MM.1S (cell line): ENCODE data around the gene LAMTOR5.

Experiments used
- DNase-seq: peaks from one replicate; pipeline ENCODE4 v3.0.0-alpha.2; 2015
- H2AFZ ChIP-seq: fragments of 300-600 bp; sonication (generic); 2 replicates; pipeline ENCODE4 v1.6.0; 2016; ENCODE audit warnings: antibody characterized with exemption, low read length
- H3F3A ChIP-seq: fragments of 300-600 bp; sonication (generic); 2 replicates; pipeline ENCODE4 v1.6.1; 2016; ENCODE audit warnings: mild to moderate bottlenecking, antibody characterized with exemption, low read length, moderate library complexity, mixed read lengths; ENCODE audit not compliant: insufficient read depth
- H3K27ac ChIP-seq: fragments of 300-600 bp; sonication (generic); 2 replicates; pipeline ENCODE4 v1.5.1; 2016; ENCODE audit warnings: mild to moderate bottlenecking, low read length
- H3K27me3 ChIP-seq: fragments of 300-600 bp; sonication (generic); replicated peaks from 2 replicates; pipeline ENCODE4 v1.6.0; 2016; ENCODE audit warnings: low read length; ENCODE audit not compliant: insufficient read depth
- H3K36me3 ChIP-seq: fragments of 300-600 bp; sonication (generic); replicated peaks from 2 replicates; pipeline ENCODE4 v1.6.1; 2016; ENCODE audit warnings: mild to moderate bottlenecking, low read length, mixed read lengths; ENCODE audit not compliant: insufficient read depth
- H3K4me1 ChIP-seq: fragments of 300-600 bp; sonication (generic); 2 replicates; pipeline ENCODE4 v1.6.1; 2016; ENCODE audit warnings: low read length, mixed read lengths
- H3K4me2 ChIP-seq: fragments of 300-600 bp; sonication (generic); 2 replicates; pipeline ENCODE4 v1.6.0; 2016; ENCODE audit warnings: low read depth, low read length
- H3K4me3 ChIP-seq: fragments of 300-600 bp; sonication (generic); 2 replicates; pipeline ENCODE4 v1.5.1; 2016; ENCODE audit warnings: low read length, mixed read lengths
- H3K79me2 ChIP-seq: fragments of 300-600 bp; sonication (generic); 2 replicates; pipeline ENCODE4 v1.6.1; 2016; ENCODE audit warnings: mixed run types, low read length, mixed read lengths
- H3K9ac ChIP-seq: fragments of 300-600 bp; sonication (generic); 2 replicates; pipeline ENCODE4 v1.6.1; 2016; ENCODE audit warnings: low read length, mixed read lengths
- H3K9me2 ChIP-seq: fragments of 300-600 bp; sonication (generic); replicated peaks from 2 replicates; pipeline ENCODE4 v1.6.1; 2016; ENCODE audit warnings: mild to moderate bottlenecking, low read length, mixed read lengths; ENCODE audit not compliant: insufficient read depth
- H3K9me3 ChIP-seq: fragments of 300-600 bp; sonication (generic); replicated peaks from 2 replicates; pipeline ENCODE4 v1.6.1; 2016; ENCODE audit warnings: mild to moderate bottlenecking, low read length, mixed read lengths; ENCODE audit not compliant: insufficient read depth
- H4K20me1 ChIP-seq: fragments of 300-600 bp; sonication (generic); 2 replicates; pipeline ENCODE4 v1.6.1; 2016; ENCODE audit warnings: mild to moderate bottlenecking, low read length, moderate library complexity, mixed read lengths; ENCODE audit not compliant: insufficient read depth
- CTCF ChIP-seq: fragments of 300-600 bp; sonication (generic); IDR thresholded peaks from 2 replicates; pipeline ENCODE4 v1.5.1; 2016; ENCODE audit warnings: antibody characterized with exemption, low read length, mixed read lengths
- EZH2 ChIP-seq: fragments of 300-600 bp; sonication (generic); optimal IDR thresholded peaks from 2 replicates; pipeline ENCODE3; 2017; ENCODE audit warnings: low read depth, mild to moderate bottlenecking, antibody characterized with exemption, low read length, mixed read lengths
- EZH2phosphoT487 ChIP-seq: fragments of 300-600 bp; sonication (generic); IDR thresholded peaks from 2 replicates; pipeline ENCODE4 v1.6.1; 2018; ENCODE audit warnings: antibody characterized with exemption, low read length

LAMTOR5 gene

GRCh38 chr1:110380672-110381283, 26.7 kb downstream of the LAMTOR5 start:
- no peak overlapping the region for H3K4me2 ChIP-seq
- no peaks in the 10 kb centered on the region for H3K36me3 ChIP-seq
- H3K79me2 ChIP-seq, result no peaks in the 10 kb centered on the region
- no peaks in the 10 kb centered on the region for H3K4me1 ChIP-seq
- H3K9me3 ChIP-seq, result no peaks in the 10 kb centered on the region
- H4K20me1 ChIP-seq, result no peaks in the 10 kb centered on the region
- no peak overlapping the region for H3K27ac ChIP-seq
- H3F3A ChIP-seq, result no peaks in the 10 kb centered on the region
- H3K9ac ChIP-seq, result no peak overlapping the region
- H3K9me2 ChIP-seq, result no peaks in the 10 kb centered on the region
- H3K27me3 ChIP-seq, result no peaks in the 10 kb centered on the region
- no peak for TF ChIP-seq EZH2
- TF ChIP-seq CTCF, result no peak
- TF ChIP-seq EZH2phosphoT487, result no peak
- no peak for DNase-seq
- no peak overlapping the region for H3K4me3 ChIP-seq
- no peak overlapping the region for H2AFZ ChIP-seq

GRCh38 chr1:110375490-110375889, 32.0 kb downstream of the LAMTOR5 start:
- Histone ChIP-seq H3K36me3 (no peaks in the 10 kb centered on the region), H3K79me2 (no peaks in the 10 kb centered on the region), H3K9me2 (no peaks in the 10 kb centered on the region), H2AFZ (no peak overlapping the region), H3K27ac (no peak overlapping the region), H3K9me3 (no peaks in the 10 kb centered on the region), H3K4me1 (no peaks in the 10 kb centered on the region), H3K9ac (no peak overlapping the region), H3F3A (no peaks in the 10 kb centered on the region), H3K4me2 (no peak overlapping the region), H4K20me1 (no peaks in the 10 kb centered on the region), H3K4me3 (no peak overlapping the region), H3K27me3 (no peaks in the 10 kb centered on the region)
- DNase-seq, result no peak
- TF ChIP-seq CTCF, result no peak

GRCh38 chr1:110370827-110371226, 36.7 kb downstream of the LAMTOR5 start:
- H3F3A ChIP-seq, result no peaks in the 10 kb centered on the region
- H3K27me3 ChIP-seq, result no peaks in the 10 kb centered on the region
- no peaks in the 10 kb centered on the region for H3K79me2 ChIP-seq
- no peaks in the 10 kb centered on the region for H4K20me1 ChIP-seq
- no peak overlapping the region for H3K4me2 ChIP-seq
- H3K9me3 ChIP-seq, result no peaks in the 10 kb centered on the region
- DNase-seq, result no peak
- no peaks in the 10 kb centered on the region for H3K4me1 ChIP-seq
- no peak overlapping the region for H3K9ac ChIP-seq
- H3K27ac ChIP-seq, result no peak overlapping the region
- no peak overlapping the region for H2AFZ ChIP-seq
- no peaks in the 10 kb centered on the region for H3K9me2 ChIP-seq
- no peaks in the 10 kb centered on the region for H3K36me3 ChIP-seq
- TF ChIP-seq EZH2phosphoT487, result no peak
- H3K4me3 ChIP-seq, result no peak overlapping the region

- no peak overlapping the region for H3K4me2 ChIP-seq
- H3K79me2 ChIP-seq, result peaks cover 5% of the 10 kb centered on the region
- H3K36me3 ChIP-seq, result no peaks in the 10 kb centered on the region
- H3K9me3 ChIP-seq, result no peaks in the 10 kb centered on the region
- no peak overlapping the region for H2AFZ ChIP-seq
- no peak for DNase-seq
- no peak overlapping the region for H3K4me3 ChIP-seq
- H3K27ac ChIP-seq, result no peak overlapping the region
- H4K20me1 ChIP-seq, result no peaks in the 10 kb centered on the region
- H3K9ac ChIP-seq, result no peak overlapping the region
- no peaks in the 10 kb centered on the region for H3F3A ChIP-seq
- H3K27me3 ChIP-seq, result no peaks in the 10 kb centered on the region
- no peak for TF ChIP-seq EZH2phosphoT487
- no peaks in the 10 kb centered on the region for H3K4me1 ChIP-seq
- H3K9me2 ChIP-seq, result no peaks in the 10 kb centered on the region
Observed at GRCh38 chr1:110364221-110364620, 43.3 kb downstream of the LAMTOR5 start.
